ENCODE data around the gene ABHD14A. TPM values are rescaled to one million over a fixed set of nuclear protein-coding genes. Genes with fewer than 3 reads are reported as not detected.

Gene ABHD14A
- total RNA-seq, 1 experiment from 2014 or later = 3.7 TPM

GRCh38 chr3:51932471-51933370 is 42.1 kb upstream of the ABHD14A start:
- no TSS peak for BruUV-seq (replicated peaks)
- Histone ChIP-seq H3K4me3 (ENCODE audit: low read depth, low read length, poor library complexity, severe bottlenecking) (no peak overlapping the region), H3K27ac (ENCODE audit: low read depth, low read length, poor library complexity, severe bottlenecking) (no peak overlapping the region), H3K9me3 (ENCODE audit: low read depth, low read length, poor library complexity, severe bottlenecking) (no peaks in the 10 kb centered on the region), H3K27me3 (replicated peaks; ENCODE audit: insufficient read depth, low read depth, low read length, poor library complexity) (no peaks in the 10 kb centered on the region), H3K4me1 (ENCODE audit: insufficient read depth, low read length, poor library complexity, severe bottlenecking) (no peaks in the 10 kb centered on the region), H3K36me3 (ENCODE audit: insufficient read depth, low read length, poor library complexity, severe bottlenecking) (no peaks in the 10 kb centered on the region)
- intact Hi-C loops (cut with micrococcal nuclease; ENCODE audit: unreplicated experiment) = no loop called here
- no peak for DNase-seq (ENCODE audit: low spot score)
- no peak for TF ChIP-seq CTCF (conservative IDR thresholded peaks at IDR 0.05; ENCODE audit: low read depth, low read length)
- no peak for TF ChIP-seq EZH2 (IDR thresholded peaks at IDR 0.05; ENCODE audit: borderline replicate concordance, low read depth, low read length, poor library complexity, severe bottlenecking)
- ChIA-PET POLR2A (ENCODE audit: low non-redundant PET) (interaction anchor here (0.6 kb wide), 1 partner anchor 407 kb away, joined by 4 read pairs; no protein-coding TSS in a partner anchor), CTCF (interaction anchor here (1.0 kb wide), 1 partner anchor 9 kb away, joined by 3 read pairs; the partner anchor contains the start of gene RRP9)

- Histone ChIP-seq H3K4me3 (ENCODE audit: low read depth, low read length, poor library complexity, severe bottlenecking) (no peak overlapping the region), H3K4me1 (ENCODE audit: insufficient read depth, low read length, poor library complexity, severe bottlenecking) (no peaks in the 10 kb centered on the region), H3K9me3 (ENCODE audit: low read depth, low read length, poor library complexity, severe bottlenecking) (no peaks in the 10 kb centered on the region), H3K36me3 (ENCODE audit: insufficient read depth, low read length, poor library complexity, severe bottlenecking) (no peaks in the 10 kb centered on the region), H3K27ac (ENCODE audit: low read depth, low read length, poor library complexity, severe bottlenecking) (no peak overlapping the region), H3K27me3 (replicated peaks; ENCODE audit: insufficient read depth, low read depth, low read length, poor library complexity) (no peaks in the 10 kb centered on the region)
- no TSS peak for BruUV-seq (replicated peaks)
- intact Hi-C loops (cut with micrococcal nuclease; ENCODE audit: unreplicated experiment) = no loop called here
- ChIA-PET POLR2A (ENCODE audit: low non-redundant PET) (no interaction called here), CTCF (no interaction called here)
- DNase-seq (ENCODE audit: low spot score) = no peak
- TF ChIP-seq EZH2 (IDR thresholded peaks at IDR 0.05; ENCODE audit: borderline replicate concordance, low read depth, low read length, poor library complexity, severe bottlenecking) = no peak
These were observed 41.3 kb upstream of the ABHD14A start for GRCh38 chr3:51933471-51934138.

- Histone ChIP-seq H3K4me1 (ENCODE audit: insufficient read depth, low read length, poor library complexity, severe bottlenecking) (no peaks in the 10 kb centered on the region), H3K27me3 (replicated peaks; ENCODE audit: insufficient read depth, low read depth, low read length, poor library complexity) (no peaks in the 10 kb centered on the region), H3K4me3 (ENCODE audit: low read depth, low read length, poor library complexity, severe bottlenecking) (no peak overlapping the region), H3K27ac (ENCODE audit: low read depth, low read length, poor library complexity, severe bottlenecking) (no peak overlapping the region), H3K9me3 (ENCODE audit: low read depth, low read length, poor library complexity, severe bottlenecking) (no peaks in the 10 kb centered on the region), H3K36me3 (ENCODE audit: insufficient read depth, low read length, poor library complexity, severe bottlenecking) (no peaks in the 10 kb centered on the region)
- no TSS peak for BruUV-seq (replicated peaks)
- intact Hi-C loops (cut with micrococcal nuclease; ENCODE audit: unreplicated experiment) = no loop called here
- TF ChIP-seq CTCF (conservative IDR thresholded peaks at IDR 0.05; ENCODE audit: low read depth, low read length) (no peak), EZH2 (IDR thresholded peaks at IDR 0.05; ENCODE audit: borderline replicate concordance, low read depth, low read length, poor library complexity, severe bottlenecking) (no peak)
- no peak for DNase-seq (ENCODE audit: low spot score)
- ChIA-PET CTCF (no interaction called here), POLR2A (ENCODE audit: low non-redundant PET) (no interaction called here)
These were observed 40.6 kb upstream of the ABHD14A start for GRCh38 chr3:51934139-51934850.
